ENCODE measurements around the gene ARHGAP24. TPM values are rescaled to one million over a fixed set of nuclear protein-coding genes. Genes with fewer than 3 reads are reported as not detected.

The ARHGAP24 gene
- total and polyA plus RNA-seq, 2 donors (not counting 1 experiment from before 2014, with no cell fraction given), result 15.9 to 40.5 TPM

DNA sequence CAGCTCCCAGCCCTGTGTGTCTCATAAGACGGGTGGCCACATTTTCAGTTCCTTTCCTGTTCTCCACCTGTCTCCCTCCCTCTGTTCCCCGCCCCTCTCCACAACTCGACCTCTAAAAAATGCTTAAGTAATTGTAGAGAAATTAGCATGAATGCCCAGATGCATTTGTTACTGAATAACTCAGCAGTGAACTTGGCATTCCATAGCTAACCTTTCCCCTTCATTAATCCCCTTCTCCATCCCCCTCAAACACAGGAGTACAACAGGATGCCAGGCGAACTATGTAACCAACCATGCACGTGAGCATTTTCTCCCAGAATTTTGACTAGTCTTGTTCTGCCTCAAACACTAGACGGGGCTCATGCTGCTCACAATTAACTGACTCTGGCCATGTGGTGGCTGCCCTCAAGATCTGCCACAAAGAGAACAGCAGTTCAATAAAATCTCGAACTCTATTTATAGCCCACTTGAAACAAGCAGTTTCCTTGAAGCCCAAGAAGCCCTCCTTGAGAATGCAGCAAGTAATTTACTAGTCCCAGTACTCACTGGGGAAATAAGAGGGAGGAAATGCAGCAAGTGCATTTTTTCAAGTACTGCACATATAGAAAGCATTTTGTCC lies 351.2 kb downstream of the ARHGAP24 start:
- H3K9ac ChIP-seq (ENCODE audit: insufficient read depth, low read length), result no peak overlapping the region
- TF ChIP-seq CTCF (conservative IDR thresholded peaks at IDR 0.05 in 1 of 2, IDR thresholded peaks at IDR 0.05 in 1 of 2; ENCODE audit: low read depth in 1 of 2, low read length in 2 of 2), result peak; percentile 22 to 23
- no peak for TF ChIP-seq EZH2 (IDR thresholded peaks at IDR 0.05; ENCODE audit: low read length, missing control alignments)
- H3K9me3 ChIP-seq (ENCODE audit: control insufficient read depth, insufficient read depth, low read depth, low read length), result no peaks in the 10 kb centered on the region
- H3K4me1 ChIP-seq (ENCODE audit: control insufficient read depth, extremely low read depth, insufficient read depth, low read length), result peaks cover 8% of the 10 kb centered on the region
- no peak overlapping the region for H3K4me3 ChIP-seq (replicated peaks in 1 of 4; ENCODE audit: control extremely low read depth in 1 of 4, insufficient read depth in 1 of 4, low read depth in 3 of 4, low read length in 4 of 4)
- DNase-seq (ENCODE audit: low read depth in 2 of 2), result peak; percentile 51 to 80
- H3K36me3 ChIP-seq (ENCODE audit: control insufficient read depth, insufficient read depth, low read length), result no peaks in the 10 kb centered on the region
- no peaks in the 10 kb centered on the region for H4K20me1 ChIP-seq (ENCODE audit: control insufficient read depth, extremely low read depth, insufficient read depth, low read length)
- H3K79me2 ChIP-seq (ENCODE audit: control insufficient read depth, insufficient read depth, low read length), result peaks cover 8% of the 10 kb centered on the region
- H3K27ac ChIP-seq (ENCODE audit: insufficient read depth, low read length), result no peak overlapping the region
- peak overlapping the region; percentile 56 for H3K4me2 ChIP-seq (ENCODE audit: extremely low read depth, insufficient read depth, low read length)
- H2AFZ ChIP-seq (ENCODE audit: low read length), result no peak overlapping the region
- no peaks in the 10 kb centered on the region for H3K27me3 ChIP-seq (ENCODE audit: control insufficient read depth, insufficient read depth, low read length)

DNA sequence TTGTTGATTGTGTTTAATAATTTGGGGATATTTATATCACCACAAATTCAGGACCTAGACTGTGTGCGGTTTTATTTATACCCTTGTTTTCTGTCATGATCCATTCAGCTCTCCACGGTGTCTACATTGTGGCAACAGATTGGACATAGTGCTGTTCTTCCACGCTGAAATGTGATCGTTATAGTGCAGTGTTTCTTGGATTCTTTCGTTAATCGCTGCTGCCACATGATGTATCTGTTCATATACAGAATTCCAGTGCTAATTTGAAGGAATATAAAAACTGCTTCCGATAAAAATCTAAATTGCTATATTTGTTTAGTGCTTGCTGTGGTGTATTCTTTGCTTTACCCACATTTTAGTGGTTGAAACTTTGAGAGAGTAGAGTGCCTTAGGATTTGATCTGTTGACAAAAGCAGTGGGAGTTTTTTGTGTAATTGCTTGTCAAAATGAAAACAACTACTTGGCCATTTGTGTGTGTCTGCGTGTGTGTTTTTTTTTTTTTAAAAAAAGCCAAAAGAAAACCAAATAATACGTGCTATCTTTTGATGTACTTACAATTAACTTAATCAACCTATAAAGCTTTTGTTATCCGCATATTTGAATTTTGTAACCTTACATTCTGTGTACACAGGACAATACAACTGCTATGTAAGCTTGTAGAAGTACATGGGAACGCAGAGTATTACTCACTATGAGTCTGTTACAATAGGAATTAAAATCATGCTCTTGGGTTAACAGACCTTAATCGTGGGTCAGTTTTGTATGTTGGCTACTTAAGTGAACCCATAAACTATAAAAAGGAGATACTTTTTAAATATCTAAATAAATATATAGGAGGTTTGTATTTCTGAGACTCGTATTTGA lies 353.3 kb downstream of the ARHGAP24 start:
- peak overlapping the region; percentile 64 for H3K27ac ChIP-seq (ENCODE audit: insufficient read depth, low read length)
- H3K9me3 ChIP-seq (ENCODE audit: control insufficient read depth, insufficient read depth, low read depth, low read length), result no peaks in the 10 kb centered on the region
- H3K4me3 ChIP-seq (replicated peaks in 1 of 4; ENCODE audit: control extremely low read depth in 1 of 4, insufficient read depth in 1 of 4, low read depth in 3 of 4, low read length in 4 of 4), result peak overlapping the region in 3 of 4 experiments; percentile 28 to 39 (median 35)
- no peaks in the 10 kb centered on the region for H3K36me3 ChIP-seq (ENCODE audit: control insufficient read depth, insufficient read depth, low read length)
- no peak for TF ChIP-seq CTCF (conservative IDR thresholded peaks at IDR 0.05 in 1 of 2, IDR thresholded peaks at IDR 0.05 in 1 of 2; ENCODE audit: low read depth in 1 of 2, low read length in 2 of 2)
- TF ChIP-seq EZH2 (IDR thresholded peaks at IDR 0.05; ENCODE audit: low read length, missing control alignments), result no peak
- H3K4me2 ChIP-seq (ENCODE audit: extremely low read depth, insufficient read depth, low read length), result peak overlapping the region; percentile 76
- peaks cover 8% of the 10 kb centered on the region for H3K4me1 ChIP-seq (ENCODE audit: control insufficient read depth, extremely low read depth, insufficient read depth, low read length)
- H4K20me1 ChIP-seq (ENCODE audit: control insufficient read depth, extremely low read depth, insufficient read depth, low read length), result no peaks in the 10 kb centered on the region
- no peak overlapping the region for H3K9ac ChIP-seq (ENCODE audit: insufficient read depth, low read length)
- peaks cover 8% of the 10 kb centered on the region for H3K79me2 ChIP-seq (ENCODE audit: control insufficient read depth, insufficient read depth, low read length)
- no peak overlapping the region for H2AFZ ChIP-seq (ENCODE audit: low read length)
- DNase-seq (ENCODE audit: low read depth in 2 of 2), result peak; percentile 18 to 71
- H3K27me3 ChIP-seq (ENCODE audit: control insufficient read depth, insufficient read depth, low read length), result no peaks in the 10 kb centered on the region

- Histone ChIP-seq H3K36me3 (ENCODE audit: control insufficient read depth, insufficient read depth, low read length) (no peaks in the 10 kb centered on the region), H4K20me1 (ENCODE audit: control insufficient read depth, extremely low read depth, insufficient read depth, low read length) (no peaks in the 10 kb centered on the region), H3K27me3 (ENCODE audit: control insufficient read depth, insufficient read depth, low read length) (no peaks in the 10 kb centered on the region), H3K9ac (ENCODE audit: insufficient read depth, low read length) (no peak overlapping the region), H3K79me2 (ENCODE audit: control insufficient read depth, insufficient read depth, low read length) (peaks cover 8% of the 10 kb centered on the region), H3K4me2 (ENCODE audit: extremely low read depth, insufficient read depth, low read length) (no peak overlapping the region), H3K4me1 (ENCODE audit: control insufficient read depth, extremely low read depth, insufficient read depth, low read length) (peaks cover 5% of the 10 kb centered on the region), H3K4me3 (replicated peaks in 1 of 4; ENCODE audit: control extremely low read depth in 1 of 4, insufficient read depth in 1 of 4, low read depth in 3 of 4, low read length in 4 of 4) (no peak overlapping the region), H2AFZ (ENCODE audit: low read length) (no peak overlapping the region), H3K9me3 (ENCODE audit: control insufficient read depth, insufficient read depth, low read depth, low read length) (no peaks in the 10 kb centered on the region), H3K27ac (ENCODE audit: insufficient read depth, low read length) (no peak overlapping the region)
- TF ChIP-seq CTCF (conservative IDR thresholded peaks at IDR 0.05 in 1 of 2, IDR thresholded peaks at IDR 0.05 in 1 of 2; ENCODE audit: low read depth in 1 of 2, low read length in 2 of 2) (no peak), EZH2 (IDR thresholded peaks at IDR 0.05; ENCODE audit: low read length, missing control alignments) (no peak)
- peak; percentile 22 to 55 for DNase-seq (ENCODE audit: low read depth in 2 of 2)
Observed at GRCh38 chr4:85829276-85830051, 354.5 kb downstream of the ARHGAP24 start.
